ENCODE results near the gene UCHL1.

GRCh38 chr4:41305476-41305875, 48.7 kb downstream of the UCHL1 start:
- TF ChIP-seq POLR2A (IDR thresholded peaks at IDR 0.05; ENCODE audit: low read length) (no peak), GATA1 (IDR thresholded peaks at IDR 0.05; ENCODE audit: low read depth, low read length) (no peak)
